Fibroblast of peridontal ligament (primary cell): ENCODE data around the gene DNAJC30.
"Not testable (repeated sequence)": the region's sequence is repeated elsewhere in the genome, so short reads cannot be mapped to it uniquely, and the experiment has no call there.

Source experiments
- DNase-seq: peaks from one replicate; pipeline ENCODE4 v3.0.0-alpha.2; 2010; ENCODE audit errors: extremely low read depth

The DNAJC30 gene

DNA sequence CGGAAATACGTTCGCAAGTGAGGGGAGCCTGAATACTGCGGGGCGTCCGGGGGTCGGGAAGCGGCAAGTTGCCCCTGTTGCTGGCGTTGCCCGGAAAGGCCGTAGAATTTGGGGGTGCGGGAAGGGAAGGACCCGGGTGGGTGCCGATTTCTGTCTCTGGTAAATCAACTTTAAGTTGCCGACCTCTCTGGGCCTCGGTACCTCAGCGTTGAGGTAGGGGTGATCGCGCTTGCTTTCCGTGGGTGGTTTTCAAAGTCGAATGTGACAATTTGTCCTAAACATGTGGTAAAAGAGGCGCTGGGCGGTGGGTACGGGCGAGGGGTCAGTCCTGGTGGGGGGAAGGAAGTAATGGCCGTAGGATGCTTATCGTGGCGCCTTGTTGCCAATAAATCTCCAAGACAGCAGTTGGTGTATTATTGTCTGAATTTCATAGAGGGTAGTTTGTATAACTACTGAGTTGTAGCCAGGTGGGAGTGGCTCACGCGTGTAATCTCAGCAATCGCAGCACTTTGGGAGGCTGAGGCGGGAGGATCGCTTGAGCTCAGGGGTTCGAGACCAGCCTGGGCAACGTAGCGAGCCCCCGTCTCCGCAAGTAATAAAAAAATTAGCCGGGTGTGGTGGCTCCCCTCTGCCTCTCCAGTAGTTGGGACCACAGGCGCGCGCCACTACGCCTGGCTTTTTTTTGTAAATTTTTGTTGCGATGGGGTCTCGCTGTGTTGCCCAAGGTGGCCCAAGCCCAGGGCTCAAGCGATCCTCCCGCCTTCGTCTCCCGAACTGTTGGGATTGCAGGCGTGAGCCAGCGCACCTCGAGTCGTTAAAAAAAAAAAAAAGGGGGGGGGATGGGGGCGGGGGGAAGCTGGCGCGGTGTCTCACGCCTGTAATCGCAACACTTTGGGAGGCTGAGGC, 788 bp upstream of the DNAJC30 start:
- peak; percentile 16 for DNase-seq

DNA sequence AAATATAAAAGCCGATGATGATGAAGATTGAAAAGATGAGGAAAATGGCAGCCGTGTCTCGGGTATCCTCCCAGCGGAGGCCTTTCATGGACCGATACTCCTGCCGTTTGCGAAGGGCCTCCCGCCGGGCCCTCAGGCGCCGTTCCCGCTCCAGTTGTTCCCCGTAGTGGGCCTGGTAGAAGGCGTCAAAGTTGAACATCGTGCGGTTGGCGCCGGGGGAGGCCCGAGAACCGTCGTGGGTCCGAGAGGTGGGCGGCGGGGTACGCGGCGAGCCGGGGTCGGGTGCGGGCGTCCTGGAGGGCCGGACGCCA, 553 bp downstream of the DNAJC30 start:
- DNase-seq, result no peak

GRCh38 chr7:73681031-73681430, 2.2 kb downstream of the DNAJC30 start:
- peak; percentile 14 for DNase-seq

DNA sequence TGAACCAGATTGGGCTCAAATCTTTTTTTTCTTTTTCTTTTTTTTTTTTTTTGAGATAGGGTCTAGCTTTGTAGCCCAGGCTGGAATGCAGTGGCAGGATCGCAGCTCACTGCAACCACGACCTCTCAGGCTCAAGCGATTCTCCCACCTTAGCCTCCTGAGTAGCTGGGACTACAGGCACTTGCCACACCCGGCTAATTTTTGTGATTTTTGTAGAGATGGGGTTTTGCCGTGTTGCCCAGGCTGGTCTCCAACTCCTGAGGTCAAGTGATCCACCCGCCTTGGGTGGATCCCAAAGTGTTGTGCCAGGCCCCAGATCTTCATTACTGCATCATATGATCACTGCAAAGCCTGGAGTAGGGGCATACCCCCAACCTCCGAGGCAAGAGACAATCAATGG, 2.8 kb downstream of the DNAJC30 start:
- no peak for DNase-seq

DNA sequence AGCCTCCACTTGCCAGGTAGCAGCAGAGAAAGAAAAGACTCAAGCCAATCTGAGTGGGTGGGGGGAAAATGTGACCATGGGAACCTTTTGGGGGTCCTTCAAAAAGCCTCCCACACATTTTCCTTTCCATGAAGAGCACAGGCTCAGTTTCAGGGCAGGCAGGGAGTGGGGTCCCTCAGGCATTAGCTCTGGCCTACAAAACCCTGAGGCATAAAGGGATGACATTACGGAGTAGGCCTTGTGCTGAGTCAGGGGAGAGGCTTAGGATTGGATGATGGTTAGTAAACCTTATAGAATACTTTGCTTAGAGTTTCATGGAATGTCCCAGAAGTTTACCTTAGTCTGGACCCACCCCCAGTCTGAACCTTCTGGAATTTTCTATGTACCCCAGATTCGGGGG, 3.5 kb downstream of the DNAJC30 start:
- DNase-seq, result no peak

DNA sequence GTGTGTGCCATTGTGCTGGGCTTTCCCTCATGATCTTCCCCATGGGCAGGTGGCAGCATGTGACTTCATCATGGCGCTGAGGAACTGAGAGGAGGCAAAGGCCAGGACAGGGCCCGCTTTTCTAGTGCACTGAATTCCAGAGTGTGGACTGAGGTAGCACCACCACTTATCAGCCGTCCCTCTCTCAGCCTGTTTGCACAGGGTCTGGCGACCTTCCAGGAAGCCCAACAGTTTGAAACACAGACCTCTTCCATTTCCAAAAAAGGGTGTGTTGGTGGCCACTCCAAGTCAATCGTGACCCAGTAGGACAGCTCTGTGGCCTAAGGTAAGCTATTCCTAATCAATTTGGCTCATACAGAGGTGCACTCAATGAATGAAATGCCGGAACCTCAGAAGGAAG, 4.4 kb downstream of the DNAJC30 start:
- no peak for DNase-seq

GRCh38 chr7:73676062-73676461, 7.2 kb downstream of the DNAJC30 start:
- not testable (repeated sequence) for DNase-seq

- no peak for DNase-seq
Measured at GRCh38 chr7:73674468-73675124, 8.7 kb downstream of the DNAJC30 start.

- DNase-seq, result no peak
Measured at GRCh38 chr7:73671857-73672445, 11.3 kb downstream of the DNAJC30 start.

DNA sequence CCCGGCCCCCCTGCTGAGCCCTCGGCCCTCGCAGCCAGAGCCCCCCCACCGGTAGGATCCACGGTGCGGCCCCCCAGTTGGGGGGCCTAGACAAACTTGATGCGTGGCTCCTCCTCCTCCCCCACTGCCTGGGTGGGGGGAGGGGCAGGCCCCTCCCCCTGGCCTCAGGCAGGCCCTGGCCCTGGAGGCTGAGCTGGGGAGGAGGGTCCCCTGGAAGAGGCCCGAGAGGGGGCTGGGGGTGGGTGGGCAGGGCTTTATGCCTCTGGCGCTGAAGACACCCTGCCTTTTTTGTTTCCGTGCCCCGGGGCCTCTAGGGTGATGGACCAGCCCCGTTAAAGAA, 12.0 kb downstream of the DNAJC30 start:
- DNase-seq, result no peak

DNA sequence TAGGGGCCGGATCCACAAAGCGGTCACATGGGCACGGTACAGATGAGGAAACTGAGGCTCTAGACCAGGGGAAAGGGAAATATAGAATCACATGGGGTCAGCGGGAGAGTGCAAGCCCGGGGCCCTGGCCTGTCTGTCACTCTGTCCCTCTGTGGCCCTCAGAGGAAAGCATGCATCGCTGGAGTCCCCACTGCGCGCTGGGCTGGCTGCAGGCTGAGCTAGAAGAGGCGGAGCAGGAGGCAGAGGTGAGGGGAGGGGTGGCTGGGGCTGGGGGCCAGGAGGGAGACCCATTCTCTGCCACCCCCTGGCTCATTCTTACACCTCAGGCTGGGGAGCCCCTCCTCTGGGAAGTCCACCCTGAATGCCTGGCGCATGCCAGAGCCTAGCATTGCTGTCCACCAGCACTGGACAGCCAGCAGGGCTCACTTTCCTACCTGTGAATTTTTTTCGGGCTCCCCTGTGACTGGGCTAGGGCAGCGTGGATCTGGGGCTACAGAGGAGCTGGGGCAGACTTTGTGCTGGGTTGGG, 13.3 kb downstream of the DNAJC30 start:
- no peak for DNase-seq

- no peak for DNase-seq
Measured at GRCh38 chr7:73669288-73669701, 14.0 kb downstream of the DNAJC30 start.

- DNase-seq, result no peak
Measured at GRCh38 chr7:73668886-73669230, 14.4 kb downstream of the DNAJC30 start.

DNA sequence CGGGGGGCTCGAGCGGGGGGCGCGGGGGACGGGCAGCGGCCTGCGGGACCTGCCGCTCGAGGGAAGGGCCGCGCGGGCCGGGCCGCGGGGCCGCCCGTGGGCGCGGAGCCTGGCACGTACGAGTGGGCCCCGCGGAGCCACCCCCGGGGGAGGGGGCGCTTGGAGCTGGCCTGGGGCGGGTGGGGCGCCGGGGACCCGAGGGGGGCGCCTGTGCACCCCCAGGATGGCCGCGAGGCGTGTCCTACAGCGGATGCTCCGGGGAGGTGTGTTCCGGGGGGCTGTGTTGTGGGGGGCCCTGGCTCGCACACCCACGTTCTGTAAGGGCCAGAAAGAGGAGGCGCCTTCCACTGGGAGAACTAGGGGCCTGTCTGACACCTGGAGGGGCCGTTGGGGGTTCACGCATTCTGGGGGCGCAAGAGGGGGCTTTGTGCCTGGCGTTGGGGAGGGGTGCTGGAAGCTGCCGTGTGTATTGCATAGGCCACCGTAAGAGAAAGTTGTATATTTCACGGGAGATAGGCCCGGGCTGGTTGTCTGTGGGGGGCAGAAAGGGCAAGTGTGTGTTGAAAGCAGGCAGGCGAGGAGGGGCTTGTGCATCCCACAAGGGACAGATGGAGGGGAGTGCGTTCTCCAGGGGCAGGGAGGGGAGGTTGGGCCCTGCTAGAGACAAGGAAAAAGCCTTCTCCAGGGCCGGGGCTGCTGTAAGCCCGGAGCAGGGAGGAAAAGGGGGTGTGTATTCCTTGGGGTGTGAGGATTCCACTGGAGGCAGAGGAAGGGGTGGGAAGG, 15.0 kb downstream of the DNAJC30 start:
- peak; percentile 8 for DNase-seq

GRCh38 chr7:73667344-73668102, 15.7 kb downstream of the DNAJC30 start, which contains the start of gene VPS37D:
Gene VPS37D, plus strand, starts transcription at chr7:73667831. Its CDS starts 128 bp downstream, at chr7:73667959.
- peak; percentile 79 for DNase-seq

- DNase-seq, result no peak
Measured at GRCh38 chr7:73663033-73663432, 20.2 kb downstream of the DNAJC30 start.

- not testable (repeated sequence) for DNase-seq
Measured at GRCh38 chr7:73660594-73660993, 22.7 kb downstream of the DNAJC30 start.

DNA sequence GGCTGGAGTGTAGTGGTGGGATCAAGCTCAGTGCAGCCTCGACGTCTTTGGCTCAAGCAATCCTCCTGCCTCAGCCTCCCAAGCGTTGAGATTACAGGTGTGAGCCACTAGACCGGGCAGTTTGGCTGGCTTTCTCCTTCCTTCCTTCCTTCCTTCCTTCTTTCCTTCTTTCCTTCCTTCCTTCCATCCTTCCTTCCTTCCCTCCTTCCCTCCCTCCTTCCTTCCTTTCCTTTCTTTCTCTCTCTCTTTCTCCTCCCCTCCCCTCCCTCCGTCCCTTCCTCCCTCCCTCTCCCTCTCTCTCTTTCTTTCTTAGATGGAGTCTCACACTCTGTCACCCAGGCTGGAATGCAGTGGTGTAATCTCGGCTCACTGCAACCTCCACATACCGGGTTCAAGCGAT, 23.3 kb downstream of the DNAJC30 start:
- DNase-seq, result no peak

GRCh38 chr7:73655309-73655708, 27.9 kb downstream of the DNAJC30 start:
- not testable (repeated sequence) for DNase-seq

DNA sequence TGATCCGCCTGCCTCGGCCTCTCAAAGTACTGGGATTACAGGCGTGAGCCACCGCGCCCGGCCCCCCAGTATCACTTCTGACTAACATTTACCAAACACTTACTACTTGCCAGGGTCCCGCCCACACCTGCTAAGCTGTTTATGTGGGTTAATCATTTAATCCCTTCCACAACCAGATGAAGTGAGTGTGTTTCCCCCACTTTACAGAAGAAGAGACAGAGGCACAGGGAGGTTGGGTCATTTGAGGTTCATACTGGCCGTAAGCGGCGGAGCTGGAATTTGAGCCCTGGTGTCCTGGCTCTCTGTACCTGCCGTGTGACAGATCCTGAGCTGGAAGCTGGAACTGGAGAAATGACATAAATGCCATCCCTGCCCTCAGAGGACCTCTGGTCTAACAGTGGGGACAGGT, 30.7 kb downstream of the DNAJC30 start:
- DNase-seq, result no peak

DNA sequence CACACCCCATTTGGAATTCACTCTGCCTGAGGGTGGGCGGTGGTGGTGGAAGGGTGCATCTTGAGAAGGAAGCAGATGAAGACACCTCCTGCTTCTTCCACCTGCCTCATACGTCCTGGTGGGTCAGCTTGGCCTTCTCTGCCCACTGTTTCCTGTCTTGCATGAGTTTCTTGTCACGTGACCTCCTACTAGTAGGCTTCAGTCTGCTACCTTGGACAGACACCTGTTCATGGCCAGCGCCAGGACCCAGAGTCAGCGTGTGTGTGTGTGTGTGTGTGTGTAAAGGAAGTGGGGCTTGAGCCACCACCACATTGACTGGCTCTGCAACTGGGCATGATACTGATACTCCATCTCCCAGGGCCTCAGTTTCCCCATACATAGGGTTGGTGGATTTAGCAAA, 32.7 kb downstream of the DNAJC30 start:
- no peak for DNase-seq
